HT1080 (cell line): ENCODE measurements around the gene PHRF1. TPM values are rescaled to one million over a fixed set of nuclear protein-coding genes. Genes with fewer than 3 reads are reported as not detected.
"Not testable (repeated sequence)": the region's sequence is repeated elsewhere in the genome, so short reads cannot be mapped to it uniquely, and the experiment has no call there.

Experiments used
- DNase-seq: peaks from one replicate; pipeline ENCODE4 v3.0.0-alpha.2; 2015; ENCODE audit warnings: low read depth
- total RNA-seq: library from RNA; depleted of rRNA; stranded (reverse); fragments of >200 nt; shearing (Covaris generic); gene quantifications from 2 replicates; pipeline ENCODE4 v1.2.3, GENCODE V29; 2014

Gene PHRF1
- total RNA-seq, 1 experiment from 2014 or later: 40.5 TPM

DNA sequence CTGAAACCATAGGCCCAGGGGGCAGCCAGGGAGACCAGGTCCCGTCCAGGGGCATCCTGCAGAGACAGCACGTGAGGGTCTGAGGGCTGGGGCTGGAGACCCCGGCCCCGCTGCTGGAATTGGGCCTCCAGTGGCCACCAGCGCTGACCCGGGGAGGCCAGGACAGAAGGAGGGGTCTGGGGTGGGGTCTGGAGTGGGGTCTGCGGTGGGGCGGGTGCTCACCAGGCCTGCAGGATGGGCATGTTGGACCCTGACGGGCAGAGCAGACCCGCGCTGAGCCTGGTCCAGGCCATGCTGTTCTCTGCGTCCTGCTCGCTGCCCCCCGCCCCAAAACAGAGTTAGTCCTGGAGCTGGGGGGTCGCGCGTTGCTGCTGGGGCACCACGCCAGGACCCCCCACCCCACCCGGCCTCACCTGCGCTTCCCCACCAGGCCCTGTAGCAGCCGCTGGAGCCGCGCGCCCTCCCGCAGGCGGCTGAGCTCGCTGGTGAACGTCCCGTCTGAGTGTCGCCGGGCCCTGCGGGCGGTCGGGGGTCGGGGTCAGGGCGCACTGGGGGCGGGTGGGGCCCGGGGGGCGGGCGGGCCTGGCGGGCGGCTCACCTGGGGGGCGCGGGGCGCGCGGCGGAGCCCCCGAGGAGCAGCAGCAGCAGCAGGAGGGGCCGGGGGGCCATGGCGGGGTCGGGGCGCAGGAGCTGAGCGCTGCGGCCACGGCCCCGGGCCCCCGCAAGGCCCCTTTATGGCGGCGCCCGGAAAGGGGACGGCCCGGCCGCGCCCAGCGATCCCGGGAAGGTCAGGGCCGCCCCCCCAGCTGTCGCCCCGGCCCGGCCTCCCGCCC, 50.4 kb downstream of the PHRF1 start, which contains the start of gene SCT:
SCT (minus strand) TSS at position 707 of the 833 bp plus-strand sequence; CDS start at position 669, 38 bp downstream.
- no peak for DNase-seq

DNA sequence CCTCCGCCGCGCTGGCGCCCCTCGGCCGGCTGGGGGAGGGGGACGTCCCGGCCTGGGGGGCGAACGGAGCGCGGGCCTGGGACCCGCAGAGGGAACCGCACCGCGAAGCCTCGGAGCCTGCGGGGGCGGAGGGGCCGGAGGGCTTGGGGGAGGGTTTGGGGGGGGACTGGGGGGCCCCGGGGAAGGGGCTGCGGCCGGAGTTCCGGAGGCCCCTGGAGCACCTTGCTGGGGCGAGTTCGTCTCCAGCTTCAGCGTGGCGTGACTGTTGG, 51.0 kb downstream of the PHRF1 start:
- DNase-seq: no peak

DNA sequence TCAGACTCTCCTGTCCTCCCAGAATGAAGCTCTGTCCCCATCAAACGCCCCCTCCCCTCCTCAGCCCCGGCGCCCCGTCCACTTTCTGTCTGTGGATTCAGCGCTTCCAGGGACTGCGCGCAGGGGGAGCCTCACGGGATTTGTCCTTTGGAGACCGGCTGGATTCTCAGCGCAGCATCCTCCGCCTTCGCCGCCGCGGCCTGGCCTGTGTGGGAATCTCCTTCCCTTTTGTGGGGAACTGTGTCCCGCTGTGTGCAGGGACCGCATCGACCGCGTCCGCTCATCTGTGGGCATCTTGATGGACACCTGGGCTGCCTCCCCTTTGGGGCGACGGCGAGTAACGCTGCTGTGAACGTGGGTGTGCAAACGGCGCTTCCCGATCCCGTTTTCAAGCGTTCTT, 51.8 kb downstream of the PHRF1 start:
- DNase-seq: no peak

DNA sequence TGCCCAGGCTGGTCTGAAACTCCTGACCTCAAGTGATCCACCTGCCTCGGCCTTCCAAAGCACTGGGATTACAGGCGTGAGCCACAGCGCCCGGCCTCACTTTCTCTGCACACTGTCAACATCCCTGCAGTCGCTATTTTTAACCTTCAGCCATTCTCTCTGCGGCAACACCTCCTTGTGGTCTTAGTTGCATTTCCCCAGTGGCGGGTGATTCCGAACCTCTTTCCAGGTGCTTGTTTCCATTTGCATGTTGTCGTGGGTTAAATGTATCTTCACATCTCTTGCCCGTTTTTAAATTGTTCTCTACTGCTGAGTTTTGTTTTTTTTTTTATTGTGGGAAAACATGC, 52.9 kb downstream of the PHRF1 start:
- no peak for DNase-seq

DNA sequence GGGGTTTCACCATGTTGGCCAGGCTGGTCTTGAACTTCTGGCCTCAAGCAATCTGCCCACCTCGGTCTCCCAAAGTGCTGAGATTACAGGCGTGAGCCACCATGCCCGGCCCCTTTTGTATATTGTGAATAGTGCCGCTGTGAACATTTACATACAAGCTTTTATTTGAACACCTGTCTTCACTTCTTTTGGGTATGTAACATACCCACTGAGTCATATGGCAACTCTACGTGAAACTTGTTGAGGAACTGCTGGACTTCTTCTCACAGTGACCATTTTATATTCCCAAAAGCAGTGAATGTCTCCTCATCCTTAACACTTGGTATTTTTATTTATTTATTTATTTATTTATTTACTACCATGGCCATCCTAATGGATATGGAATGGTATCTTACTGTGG, 54.6 kb downstream of the PHRF1 start:
- DNase-seq: no peak

DNA sequence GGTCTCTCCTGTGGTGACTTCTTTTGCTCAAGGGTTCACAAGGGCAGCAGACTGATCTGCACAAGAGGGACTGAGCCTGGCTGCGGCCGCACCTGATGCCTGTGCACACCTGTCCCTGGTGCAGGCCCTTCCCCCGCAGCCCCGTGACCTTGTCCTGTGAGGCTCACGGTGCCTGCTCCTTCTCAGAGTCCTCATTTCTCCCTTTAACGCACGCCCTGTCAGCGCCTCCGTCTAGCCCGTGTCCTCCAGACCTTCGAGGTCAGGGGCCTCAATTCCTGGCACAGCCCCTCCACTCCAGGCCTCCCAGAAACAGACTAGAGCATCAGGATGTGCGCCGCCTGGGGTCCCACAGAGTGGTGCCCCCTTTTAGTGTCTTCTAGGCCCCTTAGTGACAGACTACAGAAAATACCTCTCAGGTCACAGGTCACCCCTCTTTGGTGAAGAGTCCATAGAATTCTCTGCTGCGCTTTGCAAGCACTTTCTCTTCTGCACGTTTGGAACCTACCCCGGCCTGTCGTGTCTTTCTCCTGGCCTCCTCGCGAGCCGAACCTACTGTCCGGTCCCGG, 59.8 kb downstream of the PHRF1 start:
- DNase-seq: no peak

DNA sequence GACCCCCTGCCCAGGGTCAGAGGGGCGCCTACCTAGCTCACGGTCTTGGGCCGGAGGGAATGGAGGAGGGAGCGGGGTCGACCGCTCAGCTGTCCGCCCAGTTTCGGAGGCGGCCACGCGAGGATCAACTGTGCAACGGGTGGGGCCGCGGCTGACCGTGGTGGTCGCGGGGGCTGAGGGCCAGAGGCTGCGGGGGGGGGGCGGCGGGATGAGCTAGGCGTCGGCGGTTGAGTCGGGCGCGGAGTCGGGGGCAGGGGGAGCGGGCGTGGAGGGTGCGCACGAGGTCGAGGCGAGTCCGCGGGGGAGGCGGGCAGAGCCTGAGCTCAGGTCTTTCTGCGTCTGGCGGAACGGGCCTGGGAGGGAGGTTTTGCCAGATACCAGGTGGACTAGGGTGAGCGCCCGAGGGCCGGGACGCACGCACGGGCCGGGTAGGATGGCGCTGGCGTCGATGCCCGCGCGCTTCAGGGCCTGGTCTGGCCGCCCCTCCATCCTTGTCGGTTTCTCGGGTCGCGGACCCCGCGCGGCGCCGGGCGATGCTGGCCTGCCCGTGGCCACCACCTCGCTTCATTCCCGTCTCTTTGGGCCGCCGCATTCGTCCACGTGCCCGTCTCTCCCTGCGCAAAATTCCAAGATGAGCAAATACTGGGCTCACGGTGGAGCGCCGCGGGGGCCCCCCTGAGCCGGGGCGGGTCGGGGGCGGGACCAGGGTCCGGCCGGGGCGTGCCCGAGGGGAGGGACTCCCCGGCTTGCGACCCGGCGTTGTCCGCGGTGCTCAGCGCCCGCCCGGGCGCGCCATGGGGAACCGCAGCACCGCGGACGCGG, 60.5 kb downstream of the PHRF1 start, which contains the start of gene DRD4:
DRD4 (plus strand) TSS at position 759 of the 822 bp plus-strand sequence; CDS start at position 795, 36 bp downstream.
- no peak for DNase-seq

DNA sequence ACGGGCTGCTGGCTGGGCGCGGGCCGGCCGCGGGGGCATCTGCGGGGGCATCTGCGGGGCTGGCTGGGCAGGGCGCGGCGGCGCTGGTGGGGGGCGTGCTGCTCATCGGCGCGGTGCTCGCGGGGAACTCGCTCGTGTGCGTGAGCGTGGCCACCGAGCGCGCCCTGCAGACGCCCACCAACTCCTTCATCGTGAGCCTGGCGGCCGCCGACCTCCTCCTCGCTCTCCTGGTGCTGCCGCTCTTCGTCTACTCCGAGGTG, 61.0 kb downstream of the PHRF1 start:
- no peak for DNase-seq

DNA sequence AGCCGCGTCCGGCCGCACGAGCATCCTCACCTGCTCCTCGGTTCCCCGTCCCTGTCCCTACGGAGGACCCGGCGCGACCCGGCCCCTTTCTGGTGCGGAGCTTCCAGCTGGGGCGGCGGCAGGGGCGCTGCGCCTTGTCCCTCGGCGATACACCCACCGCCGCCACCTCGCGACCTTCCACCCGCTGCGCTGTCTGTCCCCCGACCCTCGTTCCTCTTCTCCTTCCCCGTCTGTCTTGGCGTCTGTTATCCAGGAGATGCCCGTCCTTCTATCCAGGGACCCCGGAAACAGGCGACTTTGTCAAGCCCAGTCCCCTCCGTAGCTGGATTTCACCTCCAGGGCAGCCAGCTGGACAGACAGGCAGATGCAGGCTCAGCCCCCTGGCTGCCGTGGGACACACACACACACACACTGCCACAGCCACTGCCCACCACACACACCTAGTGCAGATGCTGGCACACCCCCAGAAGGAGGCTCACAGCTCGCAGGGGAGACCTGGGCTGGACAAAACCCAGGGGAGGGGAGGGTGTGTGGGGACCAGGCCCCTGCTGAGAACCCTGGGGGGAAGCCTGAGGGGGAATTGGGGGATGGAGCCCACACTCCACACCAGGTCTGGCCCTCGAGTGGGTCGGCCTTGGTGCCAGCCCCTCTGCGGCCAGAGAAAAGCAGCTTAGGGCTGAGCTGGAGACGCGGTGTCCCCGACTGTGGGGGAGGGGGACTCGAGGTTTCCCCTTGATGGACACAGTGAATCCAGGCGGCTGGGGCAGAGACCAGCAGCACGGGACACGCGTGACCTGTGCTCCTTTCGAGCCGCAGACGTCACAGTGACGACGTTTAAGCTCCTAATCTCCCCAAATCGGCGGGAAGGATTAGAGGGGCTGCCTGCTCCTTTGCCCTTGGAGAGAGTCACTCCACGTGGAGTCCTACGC, 61.6 kb downstream of the PHRF1 start:
- no peak for DNase-seq

DNA sequence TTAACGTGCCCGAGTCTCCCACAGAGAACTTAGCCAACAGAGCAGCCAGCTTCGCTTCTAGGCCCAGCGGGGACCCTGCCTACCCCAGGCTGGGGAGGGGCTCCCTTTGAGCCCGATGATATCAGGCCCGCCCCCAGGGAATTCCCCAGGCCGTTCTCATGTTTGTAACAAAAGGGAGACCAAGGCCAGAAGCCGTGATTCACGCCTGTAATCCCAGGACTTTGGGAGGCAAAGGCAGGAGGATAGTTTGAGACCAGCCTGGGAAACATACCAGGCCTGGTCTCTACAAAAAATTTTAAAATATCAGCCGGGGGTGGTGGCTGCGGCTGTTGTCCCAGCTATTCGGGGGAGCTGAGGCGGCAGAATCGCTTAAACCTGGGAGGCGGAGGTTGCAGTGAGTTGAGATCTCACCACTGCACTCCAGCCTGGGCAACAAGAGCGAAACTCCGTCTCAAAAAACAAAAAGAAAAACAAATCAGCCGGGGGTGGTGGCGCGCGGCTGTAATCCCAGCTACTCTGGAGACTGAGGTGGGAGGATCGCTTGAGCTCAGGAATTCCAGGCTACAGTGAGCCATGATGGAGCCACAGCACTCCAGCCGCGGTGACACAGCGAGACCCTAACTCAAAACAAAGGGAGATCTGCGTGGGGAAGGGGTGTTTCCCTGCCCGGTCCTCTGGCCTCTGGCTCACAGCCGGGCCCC, 62.5 kb downstream of the PHRF1 start:
- DNase-seq: no peak

DNA sequence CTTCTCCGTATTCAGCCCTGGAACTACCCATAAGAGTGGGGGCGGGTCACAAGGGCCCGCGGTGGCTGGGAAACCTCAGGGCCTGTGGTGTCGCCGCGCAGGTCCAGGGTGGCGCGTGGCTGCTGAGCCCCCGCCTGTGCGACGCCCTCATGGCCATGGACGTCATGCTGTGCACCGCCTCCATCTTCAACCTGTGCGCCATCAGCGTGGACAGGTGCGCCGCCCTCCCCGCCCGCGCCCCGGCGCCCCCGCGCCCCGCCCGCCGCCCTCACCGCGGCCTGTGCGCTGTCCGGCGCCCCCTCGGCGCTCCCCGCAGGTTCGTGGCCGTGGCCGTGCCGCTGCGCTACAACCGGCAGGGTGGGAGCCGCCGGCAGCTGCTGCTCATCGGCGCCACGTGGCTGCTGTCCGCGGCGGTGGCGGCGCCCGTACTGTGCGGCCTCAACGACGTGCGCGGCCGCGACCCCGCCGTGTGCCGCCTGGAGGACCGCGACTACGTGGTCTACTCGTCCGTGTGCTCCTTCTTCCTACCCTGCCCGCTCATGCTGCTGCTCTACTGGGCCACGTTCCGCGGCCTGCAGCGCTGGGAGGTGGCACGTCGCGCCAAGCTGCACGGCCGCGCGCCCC, 63.2 kb downstream of the PHRF1 start:
- DNase-seq: no peak

DNA sequence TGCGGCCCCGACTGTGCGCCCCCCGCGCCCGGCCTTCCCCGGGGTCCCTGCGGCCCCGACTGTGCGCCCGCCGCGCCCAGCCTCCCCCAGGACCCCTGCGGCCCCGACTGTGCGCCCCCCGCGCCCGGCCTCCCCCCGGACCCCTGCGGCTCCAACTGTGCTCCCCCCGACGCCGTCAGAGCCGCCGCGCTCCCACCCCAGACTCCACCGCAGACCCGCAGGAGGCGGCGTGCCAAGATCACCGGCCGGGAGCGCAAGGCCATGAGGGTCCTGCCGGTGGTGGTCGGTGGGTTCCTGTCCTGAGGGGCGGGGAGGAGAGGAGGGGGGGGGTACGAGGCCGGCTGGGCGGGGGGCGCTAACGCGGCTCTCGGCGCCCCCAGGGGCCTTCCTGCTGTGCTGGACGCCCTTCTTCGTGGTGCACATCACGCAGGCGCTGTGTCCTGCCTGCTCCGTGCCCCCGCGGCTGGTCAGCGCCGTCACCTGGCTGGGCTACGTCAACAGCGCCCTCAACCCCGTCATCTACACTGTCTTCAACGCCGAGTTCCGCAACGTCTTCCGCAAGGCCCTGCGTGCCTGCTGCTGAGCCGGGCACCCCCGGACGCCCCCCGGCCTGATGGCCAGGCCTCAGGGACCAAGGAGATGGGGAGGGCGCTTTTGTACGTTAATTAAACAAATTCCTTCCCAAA, 63.9 kb downstream of the PHRF1 start:
- DNase-seq: no peak

DNA sequence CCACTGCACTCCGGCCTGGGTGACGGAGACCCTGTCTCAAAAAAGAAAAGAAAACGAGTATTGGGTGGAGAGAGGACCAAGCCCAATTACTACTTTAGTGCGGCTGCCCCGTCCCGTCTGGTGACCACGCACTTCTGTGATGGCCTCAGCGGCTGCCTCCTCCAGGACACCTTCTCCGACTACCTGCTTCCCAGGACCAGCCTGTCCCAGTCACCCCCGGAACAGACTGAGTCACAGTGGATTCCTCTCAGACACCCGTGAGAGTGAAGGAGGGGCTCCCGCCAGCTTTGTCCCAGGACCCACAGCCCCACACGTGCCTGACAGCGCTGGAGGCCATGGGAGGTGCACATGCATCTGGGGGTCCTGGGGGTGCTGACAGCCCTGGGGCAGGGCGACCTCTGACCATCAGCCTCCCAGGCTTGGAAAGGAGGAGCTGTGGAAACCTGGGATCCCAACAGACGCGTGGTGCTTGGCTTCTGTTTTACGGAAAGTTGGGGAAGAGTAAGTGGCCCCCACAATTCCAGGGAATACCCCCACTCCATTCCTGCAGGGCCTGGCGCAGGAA, 65.6 kb downstream of the PHRF1 start:
- DNase-seq: no peak

DNA sequence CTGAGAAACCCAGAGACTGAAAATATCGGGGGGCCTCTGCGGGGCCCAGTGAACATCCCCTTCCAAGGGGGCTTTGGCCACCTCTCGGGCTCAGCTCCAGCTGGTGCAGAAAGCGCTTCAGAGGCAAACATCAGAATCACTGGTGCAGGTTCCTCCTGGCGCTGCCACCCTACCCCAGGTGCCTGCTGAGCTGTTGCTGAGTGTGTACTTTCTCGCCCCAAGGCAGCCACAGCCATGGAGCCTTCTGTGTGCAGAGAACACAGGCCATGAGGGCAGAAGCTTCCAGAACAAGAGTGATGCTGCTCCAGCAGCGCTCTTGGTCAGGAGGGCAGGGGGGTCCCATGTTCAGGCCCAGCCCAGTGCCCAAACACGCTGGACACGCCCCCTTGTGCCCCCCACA, 67.1 kb downstream of the PHRF1 start:
- DNase-seq: no peak

DNA sequence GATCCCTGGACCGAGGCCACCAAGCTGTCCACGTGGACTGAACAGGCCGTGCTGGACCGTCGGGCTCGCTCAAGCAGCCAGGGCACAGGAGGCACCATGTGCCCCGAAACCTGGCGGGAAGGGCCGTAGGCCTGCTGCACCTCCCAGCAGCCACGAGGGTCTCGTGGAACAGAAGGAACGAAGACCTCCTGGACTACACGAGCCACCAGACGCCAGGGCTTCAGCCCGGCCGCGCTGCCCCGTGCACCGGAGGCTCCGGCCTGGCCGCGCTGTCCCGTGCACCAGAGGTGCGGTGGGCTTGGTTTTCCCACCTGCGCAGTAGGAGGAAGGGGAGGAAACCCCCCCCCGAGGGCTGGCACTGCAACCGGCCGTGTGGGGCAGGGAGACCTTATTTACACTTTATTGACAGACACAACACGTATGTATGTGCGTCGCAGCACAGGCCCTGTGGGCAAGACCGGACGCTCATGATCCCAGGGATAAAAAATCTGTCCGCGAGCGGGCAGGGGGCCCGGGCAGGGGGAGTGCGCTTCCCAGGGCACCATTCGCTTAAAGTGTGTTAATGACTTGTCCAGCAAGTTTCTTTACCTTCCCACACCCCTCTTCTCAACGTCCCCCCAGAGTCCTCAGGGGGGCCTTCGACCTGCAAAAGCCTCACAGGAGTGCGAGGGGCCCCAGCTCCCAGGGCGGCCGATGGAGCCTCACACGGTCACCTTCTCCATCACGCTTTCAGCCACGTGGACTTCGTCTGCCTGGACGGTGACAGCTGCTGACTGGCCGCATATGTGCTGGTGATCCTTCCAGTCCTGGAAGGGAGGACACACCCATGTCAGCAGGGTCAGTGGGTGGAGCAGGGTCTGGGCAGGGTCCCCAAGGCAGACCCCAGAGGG, 67.8 kb downstream of the PHRF1 start:
- DNase-seq: no peak

DNA sequence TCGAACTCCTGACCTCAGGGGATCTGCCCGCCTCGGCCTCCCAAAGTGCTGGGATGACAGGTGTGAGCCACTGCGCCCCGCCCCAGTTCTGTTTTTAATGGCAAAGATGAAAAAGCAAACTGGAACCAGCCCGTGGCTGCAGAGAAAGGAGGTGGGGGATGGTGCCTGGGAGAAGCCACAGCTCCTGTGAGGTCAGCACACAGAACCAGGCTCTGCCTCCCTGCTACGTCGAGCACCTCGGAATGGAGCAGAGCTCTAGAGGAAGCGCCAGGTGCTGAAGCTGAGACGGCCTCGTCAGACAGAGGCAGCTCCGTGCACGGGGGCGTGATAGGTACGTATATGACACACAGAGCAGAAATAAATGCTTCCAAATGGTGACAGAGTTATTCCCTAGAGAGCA, 69.3 kb downstream of the PHRF1 start:
- no peak for DNase-seq

DNA sequence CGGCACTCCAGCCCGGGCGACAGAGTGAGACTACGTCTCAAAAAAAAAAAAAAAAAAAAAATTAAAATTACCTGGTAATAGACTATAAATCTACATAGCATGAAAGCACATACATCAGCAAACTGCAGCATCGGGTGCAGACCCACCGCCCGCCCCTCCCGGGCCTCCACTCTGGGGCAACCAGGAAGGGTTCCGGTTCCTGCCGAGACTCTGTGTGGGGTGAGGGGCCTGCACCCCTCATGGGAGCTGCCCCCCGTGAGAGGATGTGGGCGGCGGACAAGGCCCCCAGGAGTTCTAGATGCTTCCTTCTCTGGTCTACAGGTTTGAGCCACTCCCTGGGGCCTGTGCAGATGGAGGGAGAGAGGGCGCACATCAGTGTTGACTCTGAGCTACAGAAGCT, 69.9 kb downstream of the PHRF1 start:
- no peak for DNase-seq

DNA sequence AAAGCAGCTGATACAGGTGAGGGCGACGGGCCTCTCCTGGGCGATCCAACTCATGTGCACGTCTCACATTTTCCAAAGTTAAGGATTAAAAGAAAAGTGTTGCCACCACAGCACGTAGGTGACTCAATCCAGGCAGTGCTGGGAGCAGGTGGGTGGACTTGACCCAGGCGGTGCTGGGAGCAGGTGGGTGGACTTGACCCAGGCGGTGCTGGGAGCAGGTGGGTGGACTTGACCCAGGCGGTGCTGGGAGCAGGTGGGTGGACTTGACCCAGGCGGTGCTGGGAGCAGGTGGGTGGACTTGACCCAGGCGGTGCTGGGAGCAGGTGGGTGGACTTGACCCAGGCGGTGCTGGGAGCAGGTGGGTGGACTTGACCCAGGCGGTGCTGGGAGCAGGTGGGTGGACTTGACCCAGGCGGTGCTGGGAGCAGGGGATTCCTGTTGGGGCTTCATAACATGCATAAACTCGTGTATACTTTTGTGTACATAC, 71.4 kb downstream of the PHRF1 start:
- not testable (repeated sequence) for DNase-seq
